GM19468 (cell line): ENCODE measurements around the gene CMIP.
"Not testable (repeated sequence)": the region's sequence is repeated elsewhere in the genome, so short reads cannot be mapped to it uniquely, and the experiment has no call there.

Source experiments
- ATAC-seq: cut with Tn5 transposase; IDR thresholded peaks from one replicate; pipeline ENCODE4 v1.9.1; 2021; ENCODE audit warnings: mild to moderate bottlenecking, moderate library complexity, moderate number of reproducible peaks; ENCODE audit not compliant: unreplicated experiment; ENCODE audit errors: extremely low read depth

Gene CMIP

DNA sequence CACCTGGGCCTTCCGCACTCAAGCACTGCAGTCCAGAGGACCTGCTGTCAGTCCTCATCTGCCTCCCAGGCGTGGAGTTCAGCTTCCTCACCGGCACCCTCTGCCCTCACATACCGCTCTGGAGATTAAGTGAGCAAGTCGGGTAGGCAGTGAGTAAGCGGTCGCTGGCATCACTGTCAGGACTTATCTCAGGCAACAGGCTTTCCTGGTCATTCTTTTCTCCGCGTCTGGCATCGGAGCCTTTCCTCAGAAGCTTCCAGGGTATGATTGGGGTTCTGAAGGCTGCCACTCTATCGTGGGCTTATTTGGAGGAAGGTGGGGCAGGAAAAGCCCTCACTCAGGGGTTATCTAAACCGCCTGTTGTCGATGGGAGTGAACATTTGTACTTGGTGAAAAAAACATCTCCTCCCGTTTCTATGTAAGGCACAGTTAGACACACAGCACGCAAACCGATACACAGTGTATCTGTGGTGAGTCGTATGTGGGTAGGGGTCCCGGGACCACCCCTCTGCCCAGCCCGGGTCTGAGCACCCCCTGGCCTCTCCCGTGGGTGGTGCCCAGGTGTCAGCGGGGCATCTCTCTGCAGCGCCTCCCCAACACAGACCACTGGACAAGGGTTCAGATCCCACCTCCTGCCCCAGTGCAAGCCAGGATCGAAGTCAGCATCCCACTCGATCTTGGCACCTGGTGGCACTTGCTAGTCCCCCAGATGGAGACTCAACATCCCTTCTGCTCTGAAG is 242.0 kb downstream of the CMIP start:
- no peak for ATAC-seq

GRCh38 chr16:81687131-81687456 is 242.5 kb downstream of the CMIP start:
- no peak for ATAC-seq

DNA sequence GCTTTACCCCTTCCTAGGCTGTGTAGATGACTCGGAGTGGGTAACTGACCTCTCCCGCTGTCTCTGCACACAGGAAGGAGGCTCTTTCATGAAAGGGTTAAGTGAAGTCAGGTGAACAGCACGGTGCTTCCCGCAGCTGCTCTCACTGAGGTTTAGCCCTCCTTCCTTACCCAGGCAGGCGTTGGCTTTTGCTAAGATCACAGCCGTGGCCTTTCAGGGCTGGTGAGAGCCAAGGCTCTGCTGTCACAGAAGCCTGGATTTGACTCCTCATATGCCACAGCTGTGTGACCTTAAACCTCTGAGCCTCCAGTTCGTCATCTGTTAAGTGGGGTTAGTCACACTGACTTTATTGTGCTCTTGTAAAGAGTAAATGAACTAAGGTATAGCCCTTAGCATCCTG is 243.6 kb downstream of the CMIP start:
- ATAC-seq = no peak

DNA sequence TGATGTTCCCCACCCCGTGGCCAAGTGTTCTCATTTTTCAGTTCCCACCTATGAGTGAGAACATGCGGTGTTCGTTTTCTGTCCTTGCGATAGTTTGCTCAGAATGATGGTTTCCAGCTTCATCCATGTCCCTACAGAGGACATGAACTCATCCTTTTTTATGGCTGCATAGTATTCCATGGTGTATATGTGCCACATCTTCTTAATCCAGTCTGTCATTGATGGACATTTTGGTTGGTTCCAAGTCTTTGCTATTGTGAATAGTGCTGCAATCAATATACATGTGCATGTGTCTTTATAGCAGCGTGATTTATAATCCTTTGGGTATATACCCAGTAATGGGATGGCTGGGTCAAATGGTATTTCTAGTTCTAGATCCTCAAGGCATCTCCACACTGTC is 244.2 kb downstream of the CMIP start:
- not testable (repeated sequence) for ATAC-seq

DNA sequence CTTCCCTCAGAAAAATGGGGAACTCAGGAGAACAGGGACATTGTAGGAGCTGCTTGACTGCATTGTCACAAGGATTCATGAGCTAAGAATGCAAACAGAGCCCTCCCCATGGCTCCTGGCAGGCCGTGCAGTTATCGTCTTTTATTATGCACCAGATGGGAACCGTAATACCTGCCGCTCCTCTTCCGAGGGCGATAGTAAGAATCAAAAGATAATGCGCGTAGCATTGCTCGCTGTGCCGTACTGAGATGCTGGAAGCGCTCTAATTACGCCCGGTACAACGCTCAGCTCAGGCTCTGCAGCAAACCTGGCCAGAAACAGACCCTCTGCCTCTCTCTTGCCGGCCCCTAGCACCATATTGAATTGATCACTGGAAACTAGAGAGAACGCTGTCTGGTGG is 247.4 kb downstream of the CMIP start:
- ATAC-seq = no peak

DNA sequence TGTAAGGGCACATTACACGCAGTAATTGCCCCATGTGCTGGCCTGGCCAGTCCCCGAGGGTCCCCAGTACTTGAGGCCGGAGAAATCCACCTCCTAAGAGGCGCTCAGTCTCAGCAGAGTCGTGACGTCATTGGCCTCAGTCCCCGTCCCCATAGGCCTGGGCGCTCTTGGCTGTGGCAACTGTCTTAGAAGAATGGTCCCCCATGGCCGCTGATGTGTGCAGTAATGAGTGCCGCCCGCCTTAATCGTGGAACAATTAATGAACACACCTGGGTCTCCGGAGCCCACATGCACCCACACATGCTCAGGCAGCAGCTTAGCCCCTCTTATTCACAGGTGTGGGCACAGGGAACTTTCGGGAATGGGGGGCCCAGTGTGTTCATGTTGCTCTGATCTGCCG is 248.0 kb downstream of the CMIP start:
- no peak for ATAC-seq

DNA sequence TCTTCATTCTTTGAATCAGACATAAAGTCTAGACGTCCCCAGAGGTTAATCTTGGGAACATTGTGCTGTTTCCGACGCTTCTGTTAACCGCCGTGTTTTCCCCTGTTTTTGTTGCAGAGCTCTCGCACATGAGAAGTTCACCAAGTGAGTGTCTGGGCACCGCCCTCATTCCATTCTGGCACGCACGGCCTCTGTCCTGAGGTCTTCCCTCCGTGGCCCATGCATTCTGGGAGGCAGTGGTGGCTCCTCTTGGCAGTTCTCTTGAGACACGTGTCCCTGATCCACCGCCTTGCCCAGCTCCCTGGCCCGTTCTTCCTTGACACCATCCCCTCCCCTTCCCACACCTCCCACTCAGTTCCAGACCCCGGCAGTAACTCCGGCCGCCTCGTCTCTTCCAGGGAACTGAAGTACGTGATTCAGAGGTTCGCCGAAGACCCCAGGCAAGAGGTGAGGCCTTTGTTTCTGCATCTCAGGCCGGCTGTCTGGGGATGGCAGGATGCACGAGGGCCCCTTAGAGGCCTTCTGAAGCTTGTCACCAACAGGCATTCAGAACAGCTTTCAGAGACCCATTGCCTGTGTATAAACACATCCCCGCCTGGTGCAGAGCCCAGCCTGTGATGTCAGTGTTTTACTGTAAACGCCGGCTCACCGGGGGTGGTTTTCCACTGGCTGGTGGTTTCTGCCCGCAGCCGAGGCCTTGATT is 248.6 kb downstream of the CMIP start:
- no peak for ATAC-seq

GRCh38 chr16:81693744-81694303 is 249.2 kb downstream of the CMIP start:
- ATAC-seq = no peak

DNA sequence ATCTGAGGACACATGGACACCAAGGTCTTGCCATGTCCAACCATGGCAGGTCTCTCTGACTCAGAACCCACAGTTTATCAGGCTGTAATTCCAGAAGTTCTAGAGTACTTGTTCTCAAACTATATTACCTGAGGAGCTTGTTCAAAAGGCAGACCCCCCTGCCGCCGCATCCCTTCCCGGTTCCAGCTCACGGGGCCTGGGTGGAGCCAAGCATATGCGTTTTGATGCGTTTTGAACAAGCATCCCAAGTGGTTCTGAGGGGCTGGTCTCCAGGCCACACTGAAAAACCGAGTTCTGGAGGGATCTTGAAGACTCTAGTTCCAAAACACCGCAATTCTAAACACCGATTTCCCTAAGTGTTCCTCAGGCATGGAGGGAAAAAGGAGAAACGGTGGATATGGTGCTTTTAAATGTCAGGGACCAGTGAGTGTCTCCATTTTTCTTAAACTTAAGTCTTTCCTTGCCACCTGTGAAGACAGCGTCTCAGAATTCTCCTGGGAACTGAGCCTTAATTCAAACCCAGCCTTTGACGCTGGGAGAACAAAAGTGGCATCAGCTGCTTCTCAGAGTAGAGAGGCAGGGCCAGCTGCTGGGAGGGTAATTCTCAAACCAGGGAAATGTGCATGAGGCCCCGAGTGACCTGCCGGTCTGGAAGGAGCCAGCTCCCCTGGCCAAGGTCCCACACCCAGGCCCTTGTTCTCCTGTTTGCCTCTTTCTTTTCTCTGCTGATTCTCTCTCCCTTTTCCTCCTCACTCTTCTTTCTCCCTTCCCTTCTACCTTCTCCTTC is 250.1 kb downstream of the CMIP start:
- no peak for ATAC-seq

DNA sequence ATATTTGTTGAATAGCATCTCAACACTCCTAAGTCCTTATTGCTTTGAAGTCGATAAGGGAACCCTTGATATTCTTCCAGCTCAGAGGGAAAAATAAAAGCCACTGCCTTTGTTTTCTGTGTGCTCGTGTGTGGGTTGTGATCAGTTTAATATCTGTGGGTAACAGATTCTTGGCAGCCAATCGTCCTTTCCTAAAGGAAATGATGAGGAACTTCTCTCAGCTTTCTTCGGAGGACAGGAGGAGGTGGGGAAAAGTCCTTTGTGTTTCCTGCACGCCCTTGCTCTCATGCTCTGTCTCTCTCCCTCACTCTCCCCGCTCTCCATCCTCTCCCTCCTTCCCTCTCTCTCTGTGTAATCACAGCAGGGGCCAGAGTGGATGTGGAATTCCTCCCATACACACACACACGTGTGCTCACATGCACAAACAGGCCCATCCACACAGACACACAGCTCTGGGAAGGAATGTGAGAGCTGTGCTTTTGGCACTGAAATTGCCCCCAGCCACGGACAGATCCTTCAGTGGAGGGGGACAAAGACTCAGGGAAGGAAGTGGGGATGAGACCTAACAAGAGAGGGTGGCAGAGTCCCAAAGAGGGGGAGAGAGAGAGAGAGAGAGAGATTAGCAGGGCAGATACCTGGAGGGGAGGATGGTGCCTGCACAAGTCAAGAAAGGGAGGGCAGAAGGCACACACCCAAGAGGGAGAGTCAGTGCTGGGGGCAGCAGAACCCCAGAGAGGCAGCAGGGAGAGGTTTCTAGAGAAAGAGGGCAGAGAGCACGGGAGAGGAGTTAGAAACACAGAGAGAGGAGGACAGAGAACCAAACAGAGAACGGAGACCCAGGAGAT is 250.9 kb downstream of the CMIP start:
- ATAC-seq = no peak

DNA sequence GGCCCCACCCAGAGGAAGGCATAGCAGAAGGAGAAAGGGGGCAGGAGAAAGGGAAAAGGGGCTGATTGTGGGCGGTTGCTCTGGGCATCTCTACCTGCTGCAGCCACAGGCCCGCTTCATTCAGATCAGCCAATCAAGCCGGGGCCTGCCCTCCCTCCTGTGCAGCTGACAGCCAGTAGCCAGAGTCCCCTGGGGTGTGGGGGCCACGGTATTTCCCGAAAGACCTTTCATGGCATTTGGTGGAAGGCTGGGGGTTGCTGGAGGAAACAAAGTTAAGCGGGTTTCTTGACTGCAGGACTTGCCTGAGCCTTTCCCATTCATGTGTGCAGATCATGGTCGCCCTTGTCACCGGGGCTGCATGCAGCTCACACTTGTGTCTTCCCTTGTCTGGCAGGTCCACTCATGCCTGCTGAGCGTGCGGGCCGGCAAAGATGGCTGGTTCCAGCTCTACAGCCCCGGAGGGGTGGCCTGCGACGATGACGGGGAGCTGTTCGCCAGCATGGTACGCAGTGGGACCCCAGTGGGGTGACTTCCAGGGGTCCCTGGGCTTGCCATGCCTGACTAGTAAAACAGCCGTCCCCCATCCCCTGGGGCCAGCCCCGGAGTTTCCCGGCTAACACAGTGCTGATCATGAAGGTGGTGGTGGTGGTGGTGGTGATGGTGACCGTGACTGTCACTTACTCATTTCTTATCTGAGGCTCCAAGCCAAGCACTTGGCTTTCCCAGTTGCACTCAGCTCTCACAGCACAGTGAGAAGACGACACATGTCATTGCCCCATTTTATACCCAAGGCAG is 251.8 kb downstream of the CMIP start:
- no peak for ATAC-seq

DNA sequence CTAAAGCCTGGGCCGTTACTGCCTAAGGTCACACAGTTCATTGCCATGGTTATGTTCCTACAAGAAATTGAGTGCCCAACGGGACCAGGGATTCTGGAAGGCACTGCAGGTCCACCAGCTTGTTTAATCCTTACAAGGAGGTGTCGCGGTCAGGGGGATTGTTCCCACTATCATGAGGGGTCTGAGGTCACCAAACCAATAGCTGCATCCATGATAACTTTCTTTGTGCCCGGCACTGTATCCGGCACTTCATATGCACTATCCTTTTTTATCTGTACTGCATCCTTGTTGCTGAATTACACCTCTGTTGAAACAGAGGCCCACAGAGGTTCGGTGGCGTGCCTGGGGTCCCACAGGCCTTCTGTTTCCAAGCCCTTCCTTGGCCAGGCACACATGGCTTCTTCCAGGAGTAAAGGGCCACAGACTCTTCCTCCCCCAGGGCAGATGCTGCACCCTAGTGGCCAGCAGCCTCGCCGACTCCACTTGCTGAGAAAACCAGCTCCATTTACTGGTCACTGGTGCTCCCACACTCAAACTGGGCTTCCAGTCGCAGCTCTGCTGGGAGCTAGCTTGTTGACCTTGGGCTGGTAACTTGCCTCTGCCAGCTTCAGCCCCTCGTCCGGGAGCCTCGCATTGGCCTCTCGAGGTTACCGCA is 252.5 kb downstream of the CMIP start:
- ATAC-seq = no peak

DNA sequence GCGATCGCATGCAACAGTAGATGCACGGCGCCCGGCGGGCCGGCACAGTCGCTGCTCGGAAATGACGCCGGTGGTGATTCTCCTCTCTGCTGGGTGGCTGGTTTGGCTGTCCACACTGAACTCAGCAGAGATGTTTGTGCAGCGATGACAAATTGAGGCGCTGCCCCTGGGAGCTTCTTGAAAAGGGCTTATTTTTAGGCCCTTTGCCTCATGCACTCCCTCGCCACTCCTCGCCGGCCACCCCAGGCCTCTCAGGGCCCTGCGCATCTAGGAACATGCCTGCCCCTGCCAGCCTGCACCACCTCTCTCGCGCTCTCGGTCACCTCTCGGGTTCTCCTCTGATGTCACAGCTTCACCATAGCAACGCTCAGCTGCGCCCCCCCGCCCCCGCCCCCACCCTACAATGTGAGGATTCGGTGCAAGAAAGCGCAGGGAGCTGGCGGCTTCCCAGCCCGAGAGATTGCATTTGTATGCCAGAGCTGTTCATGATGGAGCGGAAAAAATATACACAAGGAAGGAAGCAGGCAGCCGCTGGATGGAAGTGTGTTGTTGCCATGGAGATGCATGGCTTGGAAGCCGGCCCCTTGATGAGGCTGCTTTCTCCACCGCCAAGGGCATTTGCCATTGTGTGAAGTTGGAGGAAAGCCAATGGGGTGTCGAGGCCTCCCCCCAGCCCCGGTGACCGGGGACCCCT is 253.2 kb downstream of the CMIP start:
- ATAC-seq = no peak

GRCh38 chr16:81698310-81698641 is 253.7 kb downstream of the CMIP start:
- ATAC-seq = no peak

DNA sequence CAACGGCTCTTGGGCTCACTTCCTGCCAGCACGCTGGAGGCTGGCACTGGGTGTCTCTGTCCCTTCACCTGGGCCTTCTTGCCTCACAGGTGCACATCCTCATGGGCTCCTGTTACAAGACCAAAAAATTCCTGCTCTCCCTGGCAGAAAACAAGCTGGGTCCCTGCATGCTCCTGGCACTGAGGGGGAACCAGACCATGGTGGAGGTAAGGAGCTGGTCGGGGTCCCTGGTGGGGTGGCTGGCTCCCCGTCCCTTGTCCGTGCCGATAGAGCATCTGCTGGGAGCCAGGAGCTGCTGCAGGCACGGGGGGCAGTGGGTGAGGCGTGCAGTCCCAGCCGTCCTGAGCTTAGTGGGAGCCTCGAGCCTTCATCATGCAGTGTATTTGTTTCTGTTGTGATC is 255.0 kb downstream of the CMIP start:
- no peak for ATAC-seq

DNA sequence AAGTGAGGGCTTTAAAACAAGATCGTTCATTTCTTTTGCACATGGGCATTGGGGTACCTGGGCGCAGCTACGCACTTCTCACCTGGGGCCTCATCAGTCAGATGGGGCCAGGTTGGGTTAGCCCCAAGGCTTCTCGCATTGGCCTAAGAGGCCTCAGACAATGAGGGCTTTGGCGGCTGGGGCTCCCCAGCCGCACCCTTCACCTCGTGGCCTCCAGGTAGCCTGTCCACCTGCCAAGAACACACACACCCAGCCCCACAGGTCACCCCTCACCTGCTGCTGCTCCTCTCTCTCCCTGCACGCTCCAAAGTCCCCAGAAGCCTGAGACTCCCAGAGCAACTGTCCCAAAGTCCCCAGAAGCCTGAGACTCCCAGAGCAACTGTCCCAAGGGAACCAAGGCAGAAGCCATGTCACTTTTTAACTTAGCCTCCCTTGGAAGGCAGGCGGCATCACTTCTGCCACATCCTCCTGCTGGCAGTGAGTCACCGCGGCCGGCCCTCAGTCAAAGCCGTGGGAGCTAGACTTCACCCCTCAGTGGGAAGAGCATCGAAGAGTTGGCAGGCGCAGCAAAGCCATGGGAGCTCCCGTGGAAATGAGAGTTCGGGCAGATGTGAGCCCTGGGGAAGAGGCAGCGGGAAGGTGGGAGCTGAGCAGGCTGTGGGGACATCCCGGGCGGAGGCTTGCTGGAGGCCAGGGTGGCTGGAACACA is 255.6 kb downstream of the CMIP start:
- no peak for ATAC-seq

GRCh38 chr16:81700780-81701165 is 256.2 kb downstream of the CMIP start:
- no peak for ATAC-seq
